DND-41 (cell line): ENCODE results near the gene SSX5.
"Not testable (repeated sequence)": the region's sequence is repeated elsewhere in the genome, so short reads cannot be mapped to it uniquely, and the experiment has no call there.

Experiments
- ATAC-seq: fragments of 200-7000 bp; cut with Tn5 transposase; 3 replicates; pipeline ENCODE4 v1.9.1; 2021; ENCODE audit warnings: low read depth; ENCODE audit not compliant: insufficient read depth
- DNase-seq: peaks from one replicate; pipeline ENCODE4 v3.0.0-alpha.2; 2020
- H2AFZ ChIP-seq: 2 replicates; pipeline ENCODE4 v1.6.0; 2012; ENCODE audit warnings: low read depth, low read length
- H3K27ac ChIP-seq: 2 replicates; pipeline ENCODE4 v1.5.1; 2012; ENCODE audit warnings: low read length, inconsistent platforms
- H3K27me3 ChIP-seq: fragments of 200-600 bp; sonication (generic); 2 replicates; pipeline ENCODE4 v1.6.0; 2012; ENCODE audit warnings: low read length, mild to moderate bottlenecking, inconsistent platforms; ENCODE audit not compliant: insufficient read depth, poor library complexity
- H3K36me3 ChIP-seq: 2 replicates; pipeline ENCODE4 v1.5.1; 2012; ENCODE audit warnings: low read length, inconsistent platforms; ENCODE audit not compliant: insufficient read depth
- H3K4me1 ChIP-seq: 2 replicates; pipeline ENCODE4 v1.5.1; 2012; ENCODE audit warnings: mild to moderate bottlenecking, low read length; ENCODE audit not compliant: insufficient read depth
- H3K4me2 ChIP-seq: 2 replicates; pipeline ENCODE4 v1.6.0; 2012; ENCODE audit warnings: mild to moderate bottlenecking, moderate library complexity, low read length, inconsistent platforms; ENCODE audit not compliant: insufficient read depth
- H3K4me3 ChIP-seq, 2 experiments: fragments of 200-600 bp in 1 of 2; shearing (Covaris generic) in 1 of 2; 2 replicates each; pipeline ENCODE4 v1.5.1; 2012 to 2016; ENCODE audit warnings: inconsistent platforms in 2 of 2, low read length in 2 of 2, mild to moderate bottlenecking in 2 of 2, low read depth in 1 of 2, moderate library complexity in 1 of 2
- H3K79me2 ChIP-seq: 2 replicates; pipeline ENCODE4 v1.6.0; 2012; ENCODE audit warnings: low read length, inconsistent platforms; ENCODE audit not compliant: insufficient read depth
- H3K9ac ChIP-seq: 2 replicates; pipeline ENCODE4 v1.6.0; 2012; ENCODE audit warnings: low read depth, mild to moderate bottlenecking, inconsistent platforms, low read length, moderate library complexity
- H3K9me3 ChIP-seq: 2 replicates; pipeline ENCODE4 v1.5.1; 2012; ENCODE audit warnings: low read length, moderate library complexity, mild to moderate bottlenecking, inconsistent platforms; ENCODE audit not compliant: insufficient read depth, severe bottlenecking
- H4K20me1 ChIP-seq: 2 replicates; pipeline ENCODE4 v1.6.0; 2012; ENCODE audit warnings: low read length; ENCODE audit not compliant: insufficient read depth
- EZH2 ChIP-seq: IDR thresholded peaks from 3 replicates; pipeline ENCODE4 v1.6.1; 2012; ENCODE audit warnings: borderline replicate concordance, low read depth, mild to moderate bottlenecking, moderate library complexity, low read length, inconsistent platforms; ENCODE audit not compliant: severe bottlenecking
- TF ChIP-seq, protein P1 (sequence below): IDR thresholded peaks from 2 replicates; pipeline ENCODE4 v1.5.1; 2012; ENCODE audit warnings: borderline replicate concordance, low read length, moderate library complexity, mild to moderate bottlenecking; ENCODE audit not compliant: poor library complexity, severe bottlenecking; ENCODE audit errors: extremely low read depth

Gene SSX5

GRCh38 chrX:48179691-48180090 lies 16.9 kb downstream of the SSX5 start:
- ATAC-seq (no peak), DNase-seq (no peak)
- TF ChIP-seq, protein P1, sequence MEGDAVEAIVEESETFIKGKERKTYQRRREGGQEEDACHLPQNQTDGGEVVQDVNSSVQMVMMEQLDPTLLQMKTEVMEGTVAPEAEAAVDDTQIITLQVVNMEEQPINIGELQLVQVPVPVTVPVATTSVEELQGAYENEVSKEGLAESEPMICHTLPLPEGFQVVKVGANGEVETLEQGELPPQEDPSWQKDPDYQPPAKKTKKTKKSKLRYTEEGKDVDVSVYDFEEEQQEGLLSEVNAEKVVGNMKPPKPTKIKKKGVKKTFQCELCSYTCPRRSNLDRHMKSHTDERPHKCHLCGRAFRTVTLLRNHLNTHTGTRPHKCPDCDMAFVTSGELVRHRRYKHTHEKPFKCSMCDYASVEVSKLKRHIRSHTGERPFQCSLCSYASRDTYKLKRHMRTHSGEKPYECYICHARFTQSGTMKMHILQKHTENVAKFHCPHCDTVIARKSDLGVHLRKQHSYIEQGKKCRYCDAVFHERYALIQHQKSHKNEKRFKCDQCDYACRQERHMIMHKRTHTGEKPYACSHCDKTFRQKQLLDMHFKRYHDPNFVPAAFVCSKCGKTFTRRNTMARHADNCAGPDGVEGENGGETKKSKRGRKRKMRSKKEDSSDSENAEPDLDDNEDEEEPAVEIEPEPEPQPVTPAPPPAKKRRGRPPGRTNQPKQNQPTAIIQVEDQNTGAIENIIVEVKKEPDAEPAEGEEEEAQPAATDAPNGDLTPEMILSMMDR = no peak
- no peak for TF ChIP-seq EZH2
- Histone ChIP-seq H3K4me2 (no peak overlapping the region), H3K4me1 (no peaks in the 10 kb centered on the region), H3K9me3 (no peaks in the 10 kb centered on the region), H4K20me1 (no peaks in the 10 kb centered on the region), H3K27me3 (no peaks in the 10 kb centered on the region), H3K79me2 (no peaks in the 10 kb centered on the region), H2AFZ (no peak overlapping the region), H3K9ac (no peak overlapping the region), H3K4me3 (no peak overlapping the region), H3K27ac (no peak overlapping the region), H3K36me3 (no peaks in the 10 kb centered on the region)

DNA sequence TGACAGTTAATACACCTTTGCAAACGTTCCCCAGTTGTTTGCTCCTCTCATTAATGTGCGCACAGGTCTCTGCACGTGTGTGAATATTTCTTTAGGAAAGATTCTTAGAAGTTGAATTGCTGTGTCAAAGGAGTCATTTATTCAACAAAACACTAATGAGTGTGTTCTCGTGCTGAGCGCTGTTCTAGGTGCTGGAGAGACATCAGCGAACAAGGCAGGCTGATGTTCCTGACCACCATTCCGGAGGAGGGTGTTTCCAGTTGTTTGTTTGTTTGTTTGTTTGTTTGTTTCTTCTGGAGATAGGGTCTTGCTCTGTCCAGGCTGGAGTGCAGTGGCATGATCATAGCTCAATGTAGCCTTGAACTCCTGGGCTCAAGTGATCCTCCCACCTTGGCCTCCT lies 30.3 kb downstream of the SSX5 start:
- not testable (repeated sequence) for H2AFZ ChIP-seq, H3K27ac ChIP-seq, H3K9me3 ChIP-seq, H3K4me1 ChIP-seq, H3K36me3 ChIP-seq, H3K27me3 ChIP-seq, DNase-seq, ATAC-seq, H3K9ac ChIP-seq, H3K4me3 ChIP-seq, H3K4me2 ChIP-seq, H4K20me1 ChIP-seq, H3K79me2 ChIP-seq

- Histone ChIP-seq H3K9me3 (no peaks in the 10 kb centered on the region), H3K9ac (no peak overlapping the region), H3K36me3 (no peaks in the 10 kb centered on the region), H3K4me3 (no peak overlapping the region), H3K27me3 (no peaks in the 10 kb centered on the region), H3K4me1 (no peaks in the 10 kb centered on the region), H4K20me1 (no peaks in the 10 kb centered on the region), H3K79me2 (no peaks in the 10 kb centered on the region), H2AFZ (no peak overlapping the region), H3K27ac (no peak overlapping the region), H3K4me2 (no peak overlapping the region)
- TF ChIP-seq EZH2 = no peak
- TF ChIP-seq, protein P1 = no peak
- ATAC-seq (no peak), DNase-seq (no peak)
Measured at GRCh38 chrX:48165241-48165640, 31.4 kb downstream of the SSX5 start.

- no peak for TF ChIP-seq EZH2
- TF ChIP-seq, protein P1 = no peak
- Histone ChIP-seq H2AFZ (no peak overlapping the region), H3K79me2 (no peaks in the 10 kb centered on the region), H3K36me3 (no peaks in the 10 kb centered on the region), H3K9ac (no peak overlapping the region), H3K27me3 (no peaks in the 10 kb centered on the region), H4K20me1 (no peaks in the 10 kb centered on the region), H3K9me3 (no peaks in the 10 kb centered on the region), H3K4me2 (no peak overlapping the region), H3K4me1 (no peaks in the 10 kb centered on the region), H3K4me3 (no peak overlapping the region), H3K27ac (no peak overlapping the region)
- DNase-seq (no peak), ATAC-seq (no peak)
Measured at GRCh38 chrX:48156014-48156413, 40.6 kb downstream of the SSX5 start.
